Heart right ventricle (tissue), 16 donors: ENCODE results near the gene RBM5. TPM values are rescaled to one million over a fixed set of nuclear protein-coding genes. Genes with fewer than 3 reads are reported as not detected.

ENCODE experiments used
- ATAC-seq, 8 donors: fragments of 200-7000 bp; cut with Tn5 transposase; one replicate each; pipeline ENCODE4 v1.9.1; 2020; ENCODE audit warnings: mild to moderate bottlenecking in 8 of 8, moderate library complexity in 8 of 8, moderate number of reproducible peaks in 1 of 8
- DNase-seq, 2 donors: peaks; one replicate each; pipeline ENCODE4 v3.0.0-alpha.2; 2020
- H3K27ac ChIP-seq, 10 donors: fragments of 200-600 bp; sonication (generic) in 2 of 10; one replicate each; pipeline versions ENCODE4 v1.5.0 to v1.8.0; 2020 to 2022; ENCODE audit warnings: mild to moderate bottlenecking in 3 of 10
- H3K27me3 ChIP-seq, 7 donors: fragments of 200-600 bp; one replicate each; pipeline ENCODE4 v1.8.0; 2021 to 2022; ENCODE audit warnings: mild to moderate bottlenecking in 2 of 7
- H3K36me3 ChIP-seq, 9 donors: fragments of 200-600 bp; sonication (generic) in 1 of 9; one replicate each; pipeline versions ENCODE4 v1.5.0 to v1.8.0; 2020 to 2022; ENCODE audit warnings: mild to moderate bottlenecking in 2 of 9
- H3K4me1 ChIP-seq, 9 donors: fragments of 200-600 bp; sonication (generic) in 1 of 9; one replicate each; pipeline versions ENCODE4 v1.5.0 to v1.8.0; 2020 to 2022; ENCODE audit warnings: mild to moderate bottlenecking in 4 of 9
- H3K4me3 ChIP-seq, 10 donors: fragments of 200-600 bp; sonication (generic) in 2 of 10; one replicate each; pipeline versions ENCODE4 v1.5.0 to v1.8.0; 2020 to 2022; ENCODE audit warnings: mild to moderate bottlenecking in 7 of 10, moderate library complexity in 2 of 10
- H3K9me3 ChIP-seq, 11 donors: fragments of 200-600 bp in 10 of 11; sonication (generic) in 2 of 11; one replicate each; pipeline versions ENCODE4 v1.5.0 to v1.8.0; 2013 to 2022; ENCODE audit warnings: mild to moderate bottlenecking in 2 of 11, control low read depth in 1 of 11, moderate library complexity in 1 of 11
- WGBS, 2 donors: extraction: QIAGEN DNeasy Blood & Tissue Kit; methylation state at CpG; one replicate each; pipeline ENCODE4 v1.1.7; 2013; ENCODE audit warnings: inconsistent platforms in 1 of 2; 5-methylcytosine and 5-hydroxymethylcytosine counted together
- intact Hi-C, 10 donors: fragments of 100-400 bp; cut with DNase I; formaldehyde crosslinking; loops; one replicate each; pipeline versions ENCODE4 v1.11.1 to v1.14.2; 2022
- polyA plus RNA-seq, 2 donors: library from polyadenylated mRNA; stranded (reverse); fragments of 200-250 nt; gene quantifications; one replicate each; pipeline ENCODE4 v1.2.3, GENCODE V29; 2013
- total RNA-seq, 10 donors: library from RNA; stranded (reverse); fragmentation: NEBNext Ultra II Directional in 3 of 10; extraction: Animal tissue kit (Norgen Biotek cat#: 25700) in 3 of 10; gene quantifications; one replicate each; pipeline versions ENCODE4 v1.2.1 to v1.2.4, GENCODE V29; 2021 to 2023
- TF ChIP-seq, protein P1 (sequence below), 9 donors: fragments of 200-600 bp; sonication (generic) in 2 of 9; IDR thresholded peaks; one replicate each; pipeline versions ENCODE4 v1.5.0 to v1.8.0; 2021 to 2022; ENCODE audit warnings: antibody characterized with exemption in 9 of 9, mild to moderate bottlenecking in 5 of 9, moderate library complexity in 1 of 9
- donor health status: Arrhythmogenic right ventricular cardiomyopathy.
- donor health status: ischemic (EF 13 %, LVEDD 7.1; RV severe dilation, severe dysfunction).
- donor health status: healthy with polysubstance abuse.
- donor health status: DM: no; HTN: yes; CAD: no.
- donor health status: DM: no; HTN: no; CAD: no.
- donor health status: ischemic (EF 25% LVEDD 6.9; RV normal size, moderate dysfunction).
- donor health status: ischemic (EF 25% LVEDD 5.7; RV mildly dilated, moderate dysfunction).
- donor health status: healthy.
- donor health status: DM: yes; HTN: yes; CAD: no.
- donor health status: Ischemic cardiomyopathy.
- donor health status: ischemic (EF 35%, LVEDD 5.7; RV mildly dilated, moderate dysfunction).
- donor health status: nonischemic (EF 11% LVEDD 7.7; RV severe dilation, severe dysfunction).
- donor health status: DM: yes; HTN: yes; CAD: no.
- donor health status: PGD.
- donor health status: ischemic (EF 29% LVEDD 5.4; RV normal size, mild dysfunction).
- donor health status: nonischemic (EF 23%, LVEDD 6.1; RV moderate dilation, normal function).

RBM5 gene
- total and polyA plus RNA-seq, 12 donors: 30.2 to 86.3 (median 56.8) TPM

DNA sequence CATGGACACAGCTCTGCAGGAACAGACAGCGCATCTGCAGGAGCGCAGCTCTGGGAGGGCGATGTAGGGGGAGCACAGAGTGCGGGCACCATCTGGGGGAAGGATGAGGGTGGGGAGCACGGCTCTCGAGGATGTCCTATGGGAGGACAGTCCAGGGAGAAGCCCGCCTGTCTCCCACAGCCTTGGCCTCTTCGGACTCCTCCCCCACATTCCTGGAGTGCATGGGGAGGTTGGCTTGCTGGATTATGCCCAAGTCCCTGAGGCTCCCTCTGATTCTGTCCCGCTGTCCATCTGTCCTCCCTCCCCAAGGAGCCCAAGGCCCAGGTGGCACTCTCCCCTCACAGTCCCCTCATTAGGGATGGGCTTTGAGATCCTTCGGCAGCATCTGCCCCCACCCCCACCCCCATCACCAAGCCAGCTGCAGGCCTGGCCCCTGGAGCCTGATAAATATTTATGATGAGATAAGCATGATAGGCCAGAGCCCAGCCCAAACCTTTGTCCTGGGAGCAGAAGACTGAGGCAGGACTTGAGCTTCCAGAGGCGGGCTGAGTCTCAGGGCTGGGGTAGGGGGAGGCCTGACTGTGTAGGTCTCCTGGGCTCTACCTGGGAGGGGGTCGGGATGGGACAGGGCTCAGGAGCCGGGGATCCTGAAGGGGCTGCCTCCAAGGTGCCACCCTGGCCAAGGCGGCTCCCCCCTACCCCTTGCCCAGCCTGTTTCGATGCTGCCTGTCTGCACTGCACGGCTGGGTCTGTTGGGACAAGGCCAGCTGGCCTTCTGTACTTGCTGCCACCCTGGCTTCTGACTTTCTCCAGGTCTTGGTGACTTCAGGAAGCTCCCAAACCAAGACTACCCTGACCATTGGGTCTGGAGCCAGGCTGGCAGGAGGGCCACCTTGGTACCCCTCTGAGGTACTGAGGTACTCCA, 37.8 kb downstream of the RBM5 start:
- H3K4me1 ChIP-seq: peaks cover 2 to 28% (median 9%) of the 10 kb centered on the region in 9 donors
- H3K27ac ChIP-seq: no peak overlapping the region
- 57 to 58% methylated on average over 15 to 16 of the region's 16 CpGs for WGBS, 2 donors
- DNase-seq: no peak
- ATAC-seq: no peak
- H3K36me3 ChIP-seq: peaks cover 0 to 9% (median 0%) of the 10 kb centered on the region in 9 donors
- intact Hi-C loops: loop anchor here in 1 of 10 donors (10.0 kb wide), 1 partner anchor 148 kb away; the partner anchor contains the start of gene LSMEM2
- no peaks in the 10 kb centered on the region for H3K27me3 ChIP-seq
- no peaks in the 10 kb centered on the region for H3K9me3 ChIP-seq
- no peak overlapping the region for H3K4me3 ChIP-seq
- TF ChIP-seq, protein P1, sequence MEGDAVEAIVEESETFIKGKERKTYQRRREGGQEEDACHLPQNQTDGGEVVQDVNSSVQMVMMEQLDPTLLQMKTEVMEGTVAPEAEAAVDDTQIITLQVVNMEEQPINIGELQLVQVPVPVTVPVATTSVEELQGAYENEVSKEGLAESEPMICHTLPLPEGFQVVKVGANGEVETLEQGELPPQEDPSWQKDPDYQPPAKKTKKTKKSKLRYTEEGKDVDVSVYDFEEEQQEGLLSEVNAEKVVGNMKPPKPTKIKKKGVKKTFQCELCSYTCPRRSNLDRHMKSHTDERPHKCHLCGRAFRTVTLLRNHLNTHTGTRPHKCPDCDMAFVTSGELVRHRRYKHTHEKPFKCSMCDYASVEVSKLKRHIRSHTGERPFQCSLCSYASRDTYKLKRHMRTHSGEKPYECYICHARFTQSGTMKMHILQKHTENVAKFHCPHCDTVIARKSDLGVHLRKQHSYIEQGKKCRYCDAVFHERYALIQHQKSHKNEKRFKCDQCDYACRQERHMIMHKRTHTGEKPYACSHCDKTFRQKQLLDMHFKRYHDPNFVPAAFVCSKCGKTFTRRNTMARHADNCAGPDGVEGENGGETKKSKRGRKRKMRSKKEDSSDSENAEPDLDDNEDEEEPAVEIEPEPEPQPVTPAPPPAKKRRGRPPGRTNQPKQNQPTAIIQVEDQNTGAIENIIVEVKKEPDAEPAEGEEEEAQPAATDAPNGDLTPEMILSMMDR (IDR thresholded peaks at IDR 0.05): no peak

DNA sequence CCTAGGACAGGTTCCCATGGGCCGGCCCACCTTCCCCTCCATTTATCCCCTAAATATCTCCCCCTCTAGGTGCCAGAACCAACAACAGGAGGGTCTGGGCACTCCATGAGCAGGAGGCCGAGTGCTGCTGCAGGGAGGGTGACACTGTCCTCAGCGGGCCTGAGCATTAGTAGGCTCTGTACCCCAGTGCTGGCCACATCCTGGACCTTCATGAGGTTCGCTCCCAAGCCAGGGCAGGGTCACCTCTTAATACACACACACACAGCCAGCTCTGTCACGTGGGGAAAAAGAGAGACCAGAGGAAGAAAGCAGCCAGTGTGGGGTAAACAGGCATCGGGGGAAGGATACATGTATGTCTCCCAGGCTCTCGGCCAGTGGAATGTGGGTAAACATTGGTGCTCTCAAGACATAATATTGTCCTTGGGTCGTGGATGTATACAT, 38.6 kb downstream of the RBM5 start:
- ATAC-seq: no peak
- WGBS, 2 donors: 94 to 97% methylated on average over 8 of the region's 8 CpGs
- Histone ChIP-seq H3K27ac (no peak overlapping the region), H3K4me1 (peaks cover 0 to 21% (median 9%) of the 10 kb centered on the region in 9 donors), H3K36me3 (peaks cover 0 to 4% (median 0%) of the 10 kb centered on the region in 9 donors), H3K9me3 (no peaks in the 10 kb centered on the region), H3K27me3 (no peaks in the 10 kb centered on the region), H3K4me3 (no peak overlapping the region)
- DNase-seq: no peak
- intact Hi-C loops: loop anchor here in 1 of 10 donors (10.0 kb wide), 1 partner anchor 148 kb away; the partner anchor contains the start of gene LSMEM2
- TF ChIP-seq, protein P1 (IDR thresholded peaks at IDR 0.05): no peak

DNA sequence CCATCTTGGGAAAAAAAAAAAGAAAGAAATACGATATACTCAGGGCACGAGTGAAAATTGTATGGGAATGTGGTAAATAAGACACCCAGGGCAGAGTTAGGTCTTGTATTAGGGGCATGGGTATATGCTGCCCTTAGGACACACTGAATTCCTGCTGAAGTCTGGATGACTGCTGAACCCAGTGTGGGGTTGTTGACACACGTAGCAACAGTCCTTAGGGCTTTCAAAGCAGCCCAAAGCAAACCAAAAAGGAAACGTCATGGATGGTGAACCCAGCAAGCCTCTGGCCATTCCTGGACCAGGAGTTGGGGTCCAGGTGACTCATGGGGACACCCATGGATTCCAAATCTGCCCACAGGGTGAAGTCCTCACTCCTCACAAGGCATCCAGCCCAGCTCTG, 39.3 kb downstream of the RBM5 start:
- no peak for ATAC-seq
- Histone ChIP-seq H3K4me3 (no peak overlapping the region), H3K36me3 (peaks cover 0 to 1% (median 0%) of the 10 kb centered on the region in 9 donors), H3K27me3 (no peaks in the 10 kb centered on the region), H3K4me1 (peaks cover 0 to 20% (median 9%) of the 10 kb centered on the region in 9 donors), H3K9me3 (no peaks in the 10 kb centered on the region), H3K27ac (no peak overlapping the region)
- TF ChIP-seq, protein P1 (IDR thresholded peaks at IDR 0.05): no peak
- intact Hi-C loops: loop anchor here in 1 of 10 donors (10.0 kb wide), 1 partner anchor 147 kb away; the partner anchor contains the start of gene LSMEM2
- 81 to 87% methylated on average over 4 of the region's 4 CpGs for WGBS, 2 donors
- no peak for DNase-seq

DNA sequence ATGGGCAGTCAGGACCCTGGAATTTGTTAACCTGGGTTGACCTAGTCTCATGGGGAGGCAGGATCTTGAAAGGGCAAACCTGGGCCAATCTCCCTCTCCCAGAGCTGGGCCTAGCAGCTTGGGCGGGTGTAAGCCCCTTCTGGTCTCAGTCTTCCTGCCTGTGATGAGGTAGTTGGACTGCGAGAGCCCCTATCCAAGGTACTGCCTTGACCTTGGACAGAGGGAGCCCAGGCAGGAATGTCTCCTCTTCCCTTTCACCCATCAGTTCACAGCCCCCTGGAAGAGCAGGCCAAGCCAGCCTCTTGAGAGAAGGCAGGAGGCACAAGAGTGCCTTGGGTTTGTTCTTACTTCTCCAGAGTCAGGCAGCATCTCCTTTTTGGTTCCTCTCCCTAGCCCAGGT, 41.7 kb downstream of the RBM5 start:
- H3K4me3 ChIP-seq: no peak overlapping the region
- no peak overlapping the region for H3K27ac ChIP-seq
- peaks cover 0 to 14% (median 9%) of the 10 kb centered on the region in 9 donors for H3K4me1 ChIP-seq
- 94 to 95% methylated on average over 2 of the region's 2 CpGs for WGBS, 2 donors
- H3K9me3 ChIP-seq: no peaks in the 10 kb centered on the region
- ATAC-seq (no peak), DNase-seq (no peak)
- no peaks in the 10 kb centered on the region for H3K36me3 ChIP-seq
- intact Hi-C loops: no loop called here
- TF ChIP-seq, protein P1 (IDR thresholded peaks at IDR 0.05): no peak
- H3K27me3 ChIP-seq: no peaks in the 10 kb centered on the region
